B cell (primary cell): ENCODE measurements around the gene METAP1D. TPM values are rescaled to one million over a fixed set of nuclear protein-coding genes. Genes with fewer than 3 reads are reported as not detected.

Experiments
- ATAC-seq: fragments of 200-7000 bp; cut with Tn5 transposase; one replicate; pipeline ENCODE4 v1.10.0; 2021; ENCODE audit warnings: low read depth, mild to moderate bottlenecking, moderate number of reproducible peaks, moderate library complexity
- CTCF ChIA-PET: fragments of 350-600 bp; sonication (Branson Sonifier 250); formaldehyde crosslinking; loops from one replicate; lab custom pipeline; 2021; ENCODE audit warnings: antibody characterized with exemption, inconsistent platforms; lab: Charles Lee
- POLR2A ChIA-PET: fragments of 350-600 bp; sonication (Branson Sonifier 250); formaldehyde crosslinking; loops from one replicate; lab custom pipeline; 2021; ENCODE audit warnings: antibody characterized with exemption; lab: Charles Lee
- DNase-seq: peaks from one replicate; pipeline ENCODE4 v3.0.0; 2013
- H2AFZ ChIP-seq: 2 replicates; pipeline ENCODE4 v1.6.1; 2012; ENCODE audit warnings: mild to moderate bottlenecking, low read depth, low read length; ENCODE audit not compliant: insufficient read depth, poor library complexity, severe bottlenecking
- H3K27ac ChIP-seq, 2 donors: 1 replicate in 1 of 2; 2 replicates in 1 of 2; pipeline ENCODE4 v1.5.1; 2012 to 2013; ENCODE audit warnings: low read length in 2 of 2, mild to moderate bottlenecking in 2 of 2, moderate library complexity in 1 of 2
- H3K27me3 ChIP-seq, 4 experiments: fragments of 200-600 bp in 1 of 4; sonication (generic) in 1 of 4; replicated peaks in 1 of 4; 1 replicate in 2 of 4; 2 replicates in 2 of 4; pipeline versions ENCODE4 v1.6.1 to v1.7.0; 2013 to 2016; ENCODE audit warnings: low read length in 3 of 4, mild to moderate bottlenecking in 2 of 4, mixed read lengths in 1 of 4, moderate library complexity in 1 of 4; ENCODE audit not compliant: insufficient read depth in 4 of 4, control insufficient read depth in 3 of 4; ENCODE audit errors: control extremely low read depth in 1 of 4
- H3K36me3 ChIP-seq, 2 experiments: replicated peaks in 1 of 2; 1 replicate in 1 of 2; 2 replicates in 1 of 2; pipeline versions ENCODE4 v1.6.1 to v1.7.1; 2013; ENCODE audit warnings: low read length in 1 of 2; ENCODE audit not compliant: insufficient read depth in 2 of 2, control insufficient read depth in 1 of 2; ENCODE audit errors: control extremely low read depth in 1 of 2, extremely low read depth in 1 of 2
- H3K4me1 ChIP-seq, 2 donors: fragments of 200-600 bp in 1 of 2; sonication (generic) in 1 of 2; 1 replicate in 1 of 2; 2 replicates in 1 of 2; pipeline versions ENCODE4 v1.5.1 to v1.6.1; 2013 to 2017; ENCODE audit warnings: low read length in 2 of 2; ENCODE audit not compliant: control insufficient read depth in 2 of 2, insufficient read depth in 2 of 2
- H3K4me2 ChIP-seq: replicated peaks from 2 replicates; pipeline ENCODE3; 2012; ENCODE audit warnings: mild to moderate bottlenecking, low read depth, low read length; ENCODE audit not compliant: poor library complexity, severe bottlenecking
- H3K4me3 ChIP-seq, 5 experiments: fragments of 200-600 bp in 1 of 5; sonication (generic) in 1 of 5; 1 replicate in 3 of 5; 2 replicates in 2 of 5; pipeline versions ENCODE4 v1.5.1 to v1.7.0; 2011 to 2016; ENCODE audit warnings: low read length in 4 of 5, mild to moderate bottlenecking in 4 of 5, low read depth in 2 of 5, control low read depth in 1 of 5, moderate library complexity in 1 of 5; ENCODE audit not compliant: insufficient read depth in 1 of 5; ENCODE audit errors: control extremely low read depth in 1 of 5, extremely low read depth in 1 of 5
- H3K79me2 ChIP-seq: fragments of 200-600 bp; sonication (generic); one replicate; pipeline ENCODE4 v1.6.0; 2016; ENCODE audit warnings: low read length; ENCODE audit not compliant: control insufficient read depth, insufficient read depth
- H3K9ac ChIP-seq: fragments of 200-600 bp; sonication (generic); 2 replicates; pipeline ENCODE4 v1.6.1; 2017; ENCODE audit warnings: mild to moderate bottlenecking, low read length, moderate library complexity
- H3K9me3 ChIP-seq, 3 donors: one replicate each; pipeline versions ENCODE4 v1.6.1 to v1.7.1; 2013; ENCODE audit warnings: low read length in 2 of 3; ENCODE audit not compliant: control insufficient read depth in 2 of 3, insufficient read depth in 1 of 3; ENCODE audit errors: control extremely low read depth in 1 of 3
- H4K20me1 ChIP-seq: 2 replicates; pipeline ENCODE4 v1.6.0; 2012; ENCODE audit warnings: mild to moderate bottlenecking, low read length; ENCODE audit not compliant: insufficient read depth, control insufficient read depth, poor library complexity, severe bottlenecking
- H3K27ac Mint-ChIP-seq: one replicate; pipeline ENCODE4 v1.8.0; 2021; ENCODE audit warnings: mixed read lengths
- H3K27me3 Mint-ChIP-seq: one replicate; pipeline ENCODE4 v1.8.0; 2021; ENCODE audit warnings: mixed read lengths
- H3K4me1 Mint-ChIP-seq: one replicate; pipeline ENCODE4 v1.8.0; 2021; ENCODE audit warnings: mixed read lengths
- H3K4me3 Mint-ChIP-seq: one replicate; pipeline ENCODE4 v1.8.0; 2021; ENCODE audit warnings: mixed read lengths
- H3K9me3 Mint-ChIP-seq: one replicate; pipeline ENCODE4 v1.8.0; 2022; ENCODE audit warnings: mixed read lengths; ENCODE audit not compliant: insufficient read depth
- CTCF ChIP-seq: fragments of 200-600 bp; IDR thresholded peaks from one replicate; pipeline ENCODE4 v1.8.0; 2022; ENCODE audit warnings: antibody characterized with exemption, mild to moderate bottlenecking
- EZH2 ChIP-seq: IDR thresholded peaks from 2 replicates; pipeline ENCODE4 v1.6.1; 2012; ENCODE audit warnings: borderline replicate concordance, low read depth, mild to moderate bottlenecking, moderate library complexity, low read length; ENCODE audit not compliant: insufficient read depth, poor library complexity, severe bottlenecking
- WGBS: methylation state at CpG from one replicate; pipeline ENCODE4 v1.1.5; 2013; ENCODE audit warnings: missing lambda C conversion rate; ENCODE audit not compliant: insufficient coverage; 5-methylcytosine and 5-hydroxymethylcytosine counted together
- intact Hi-C: fragments of 100-400 bp; cut with micrococcal nuclease; formaldehyde crosslinking; loops from one replicate; pipeline ENCODE4 v1.10.0; 2022
- polyA plus RNA-seq: library from polyadenylated mRNA; depleted of rRNA; stranded (reverse); fragments of >200 nt; gene quantifications from 2 replicates; pipeline ENCODE4 v1.2.3, GENCODE V29; 2012
- total RNA-seq, 2 donors: library from RNA; stranded (reverse); fragments of 120-200 nt in 1 of 2; gene quantifications; 1 replicate in 1 of 2; 2 replicates in 1 of 2; pipeline versions ENCODE4 v1.2.3 to v1.2.4, GENCODE V29; 2013 to 2022

Gene METAP1D
- total and polyA plus RNA-seq, 2 donors (not counting 1 experiment from before 2014, with no cell fraction given), result 7.8 to 8.9 TPM

DNA sequence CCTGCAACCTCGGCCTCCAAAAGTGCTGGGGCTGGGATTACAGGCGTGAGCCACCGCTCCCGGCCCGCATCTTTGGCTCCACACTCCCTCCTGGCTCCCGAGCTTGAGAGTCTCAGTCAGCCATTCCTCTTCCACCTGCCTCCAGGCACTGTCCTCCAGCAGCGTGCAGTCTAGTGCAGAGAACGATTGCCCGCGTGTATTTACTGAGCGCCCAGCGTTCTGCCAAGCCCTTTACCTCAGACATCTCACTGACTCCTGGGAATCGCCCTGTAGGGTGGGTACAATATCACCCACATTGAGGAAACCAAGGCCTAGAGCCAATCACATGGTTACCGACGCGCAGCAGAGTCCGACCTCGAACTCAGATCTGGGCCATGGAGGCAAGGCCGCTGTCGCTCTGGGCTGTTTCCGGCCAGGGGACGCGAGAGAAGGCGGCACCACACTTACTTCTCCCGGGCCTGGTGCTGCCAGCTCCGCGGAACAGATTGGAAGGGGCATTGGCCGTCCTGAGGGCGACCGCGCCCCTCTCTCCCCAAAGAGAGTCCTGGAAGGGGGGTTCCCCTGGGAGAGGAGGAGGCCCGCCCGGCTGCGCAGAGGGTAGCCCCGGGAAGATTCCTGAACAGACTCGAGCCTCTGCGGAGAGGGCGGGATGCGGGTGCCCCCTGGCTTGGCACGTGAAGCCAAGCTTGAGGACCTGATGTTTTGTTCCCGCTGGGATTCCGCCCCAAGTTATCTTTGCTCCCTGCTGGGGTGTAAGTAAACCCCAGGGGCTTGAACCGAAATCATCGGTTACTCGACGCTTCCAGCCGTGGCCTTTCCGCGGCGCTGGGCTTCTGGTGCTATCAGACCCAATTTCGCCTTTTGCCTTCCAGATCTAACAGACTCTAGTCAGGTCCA, 108.2 kb downstream of the METAP1D start:
- intact Hi-C loops, result loop anchor here (10.0 kb wide), 1 partner anchor 327 kb away; no protein-coding TSS in a partner anchor
- Histone ChIP-seq H2AFZ (no peak overlapping the region), H3K9me3 (peaks cover 0 to 63% (median 11%) of the 10 kb centered on the region in 3 donors), H3K27me3 (peaks cover 0 to 77% (median 63%) of the 10 kb centered on the region in 4 experiments), H4K20me1 (no peaks in the 10 kb centered on the region), H3K36me3 (no peaks in the 10 kb centered on the region), H3K4me1 (peaks cover 31 to 47% of the 10 kb centered on the region in 2 donors), H3K27ac (no peak overlapping the region), H3K9ac (no peak overlapping the region), H3K79me2 (no peaks in the 10 kb centered on the region), H3K4me2 (peak overlapping the region; percentile 15), H3K4me3 (no peak overlapping the region)
- peaks cover 60% of the 10 kb centered on the region for H3K27me3 Mint-ChIP-seq
- H3K4me3 Mint-ChIP-seq, result no peak overlapping the region
- H3K27ac Mint-ChIP-seq, result no peak overlapping the region
- 23% methylated on average over 50 of the region's 51 CpGs for WGBS
- TF ChIP-seq EZH2 (no peak), CTCF (no peak)
- peak; percentile 33 for DNase-seq
- ChIA-PET CTCF (interaction anchor here (0.9 to 7.3 kb wide), 2 partner anchors 19 to 21 kb away, joined by 4 to 58 read pairs; partner anchors contain the start of gene DLX1), POLR2A (no interaction called here)
- H3K9me3 Mint-ChIP-seq, result no peaks in the 10 kb centered on the region
- peaks cover 22% of the 10 kb centered on the region for H3K4me1 Mint-ChIP-seq
- no peak for ATAC-seq

GRCh38 chr2:172108587-172108930, 108.8 kb downstream of the METAP1D start:
- Histone ChIP-seq H3K27ac (no peak overlapping the region), H3K79me2 (no peaks in the 10 kb centered on the region), H3K4me2 (no peak overlapping the region), H3K27me3 (peaks cover 0 to 71% (median 57%) of the 10 kb centered on the region in 4 experiments), H3K4me3 (no peak overlapping the region), H2AFZ (no peak overlapping the region), H3K36me3 (no peaks in the 10 kb centered on the region), H3K4me1 (peaks cover 24 to 40% of the 10 kb centered on the region in 2 donors), H4K20me1 (no peaks in the 10 kb centered on the region), H3K9me3 (peaks cover 0 to 61% (median 11%) of the 10 kb centered on the region in 3 donors), H3K9ac (no peak overlapping the region)
- POLR2A ChIA-PET, result no interaction called here
- Mint-ChIP-seq H3K4me1 (peaks cover 17% of the 10 kb centered on the region), H3K27ac (no peak overlapping the region), H3K4me3 (no peak overlapping the region), H3K27me3 (peaks cover 59% of the 10 kb centered on the region), H3K9me3 (no peaks in the 10 kb centered on the region)
- no peak for TF ChIP-seq CTCF
- no peak for TF ChIP-seq EZH2
- DNase-seq (no peak), ATAC-seq (no peak)
- WGBS, result 34% methylated on average over 7 of the region's 8 CpGs
- CTCF ChIA-PET, result interaction anchor here (0.9 kb wide), 1 partner anchor 19 kb away, joined by 4 read pairs; no protein-coding TSS in a partner anchor
- intact Hi-C loops, result loop anchor here (10.0 kb wide), 1 partner anchor 326 kb away; no protein-coding TSS in a partner anchor
